GM21381 (cell line): ENCODE measurements around the gene DCUN1D4.
"Not testable (repeated sequence)": the region's sequence is repeated elsewhere in the genome, so short reads cannot be mapped to it uniquely, and the experiment has no call there.

Experiments used
- ATAC-seq: cut with Tn5 transposase; IDR thresholded peaks from one replicate; pipeline ENCODE4 v1.9.1; 2021; ENCODE audit warnings: mild to moderate bottlenecking, moderate library complexity; ENCODE audit not compliant: unreplicated experiment

Gene DCUN1D4

GRCh38 chr4:51893402-51893801 is 50.4 kb downstream of the DCUN1D4 start:
- not testable (repeated sequence) for ATAC-seq

- no peak for ATAC-seq
Observed at GRCh38 chr4:51894059-51894645, 51.2 kb downstream of the DCUN1D4 start.

GRCh38 chr4:51895158-51895557 is 52.2 kb downstream of the DCUN1D4 start:
- ATAC-seq = peak; percentile 56

- peak; percentile 98 for ATAC-seq
Observed at GRCh38 chr4:51895816-51896408, 53.0 kb downstream of the DCUN1D4 start.

- ATAC-seq = no peak
Observed at GRCh38 chr4:51901363-51901762, 58.4 kb downstream of the DCUN1D4 start.

- peak; percentile 99 for ATAC-seq
Observed at GRCh38 chr4:51906167-51906958, 63.4 kb downstream of the DCUN1D4 start.

- no peak for ATAC-seq
Observed at GRCh38 chr4:51907006-51907669, 64.2 kb downstream of the DCUN1D4 start.

- no peak for ATAC-seq
Observed at GRCh38 chr4:51909236-51909703, 66.3 kb downstream of the DCUN1D4 start.

- ATAC-seq = no peak
Observed at GRCh38 chr4:51918251-51918650, 75.3 kb downstream of the DCUN1D4 start.

GRCh38 chr4:51923343-51923742 is 80.4 kb downstream of the DCUN1D4 start:
- ATAC-seq = no peak

GRCh38 chr4:51925307-51925706 is 82.4 kb downstream of the DCUN1D4 start:
- no peak for ATAC-seq

- no peak for ATAC-seq
Observed at GRCh38 chr4:51930557-51930956, 87.6 kb downstream of the DCUN1D4 start.

GRCh38 chr4:51931461-51931860 is 88.5 kb downstream of the DCUN1D4 start:
- no peak for ATAC-seq

- no peak for ATAC-seq
Observed at GRCh38 chr4:51932261-51932660, 89.3 kb downstream of the DCUN1D4 start.

- no peak for ATAC-seq
Observed at GRCh38 chr4:51932684-51933083, 89.7 kb downstream of the DCUN1D4 start.

- ATAC-seq = not testable (repeated sequence)
Observed at GRCh38 chr4:51940460-51940859, 97.5 kb downstream of the DCUN1D4 start.

- ATAC-seq = no peak
Observed at GRCh38 chr4:51942108-51942832, 99.3 kb downstream of the DCUN1D4 start.

- ATAC-seq = no peak
Observed at GRCh38 chr4:51942833-51943215, 99.9 kb downstream of the DCUN1D4 start.

GRCh38 chr4:51943221-51943620 is 100.3 kb downstream of the DCUN1D4 start:
- no peak for ATAC-seq

GRCh38 chr4:51958199-51958968 is 115.4 kb downstream of the DCUN1D4 start:
- no peak for ATAC-seq
